Subcutaneous abdominal adipose tissue (tissue), 5 donors: ENCODE measurements around the gene SGIP1.

Source experiments
- H3K27ac ChIP-seq: one replicate; pipeline ENCODE4 v1.7.0; 2013; ENCODE audit warnings: low read depth, mild to moderate bottlenecking, inconsistent platforms, low read length, moderate library complexity
- H3K27me3 ChIP-seq, 5 donors: one replicate each; pipeline ENCODE4 v1.7.0; 2013; ENCODE audit warnings: low read length in 5 of 5, inconsistent platforms in 1 of 5; ENCODE audit not compliant: control insufficient read depth in 5 of 5, insufficient read depth in 4 of 5
- H3K36me3 ChIP-seq, 5 donors: one replicate each; pipeline ENCODE4 v1.7.0; 2013; ENCODE audit warnings: low read length in 5 of 5; ENCODE audit not compliant: control insufficient read depth in 5 of 5, insufficient read depth in 5 of 5
- H3K4me1 ChIP-seq, 5 donors: one replicate each; pipeline ENCODE4 v1.7.0; 2013; ENCODE audit warnings: low read length in 5 of 5, mild to moderate bottlenecking in 3 of 5, moderate library complexity in 1 of 5; ENCODE audit not compliant: control insufficient read depth in 5 of 5, insufficient read depth in 5 of 5
- H3K4me3 ChIP-seq, 5 donors: one replicate each; pipeline ENCODE4 v1.7.0; 2013; ENCODE audit warnings: low read length in 5 of 5, low read depth in 1 of 5
- H3K9ac ChIP-seq, 5 donors: one replicate each; pipeline ENCODE4 v1.7.0; 2013; ENCODE audit warnings: low read length in 5 of 5, mild to moderate bottlenecking in 4 of 5, moderate library complexity in 3 of 5
- H3K9me3 ChIP-seq, 5 donors: one replicate each; pipeline ENCODE4 v1.7.0; 2013; ENCODE audit warnings: low read length in 5 of 5; ENCODE audit not compliant: control insufficient read depth in 5 of 5
- donor health status: healthy.
- donor health status: healthy.
- donor health status: healthy.
- donor health status: healthy.
- donor health status: healthy.

Gene SGIP1

DNA sequence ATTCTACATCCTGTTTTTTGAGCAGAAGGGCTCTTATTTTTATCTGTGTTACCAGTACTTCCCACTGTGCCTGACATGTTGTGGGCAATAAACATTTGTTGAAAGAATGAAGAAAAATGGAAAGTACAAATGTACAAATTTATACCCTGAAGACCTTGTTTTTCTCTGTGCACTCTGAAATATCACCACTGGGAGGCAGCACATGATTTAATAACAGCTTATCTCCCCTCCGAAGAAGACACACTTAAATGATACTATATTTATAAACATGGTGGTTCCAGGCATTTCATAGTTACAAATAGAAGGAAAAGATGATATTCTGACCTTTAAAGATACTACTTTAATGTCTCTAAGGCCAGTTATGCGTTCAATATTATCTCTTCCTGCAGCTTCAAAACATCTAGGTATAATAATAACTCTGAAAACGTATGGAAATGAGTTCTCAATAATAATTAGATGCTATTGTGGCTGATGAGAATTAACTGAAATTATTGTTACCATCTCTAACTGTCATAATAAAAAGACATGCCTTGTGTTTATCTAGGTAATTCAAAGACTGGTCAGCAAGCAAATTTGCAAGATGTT is 231.1 kb downstream of the SGIP1 start:
- Histone ChIP-seq H3K9me3 (no peaks in the 10 kb centered on the region), H3K36me3 (no peaks in the 10 kb centered on the region), H3K4me3 (no peak overlapping the region), H3K9ac (no peak overlapping the region), H3K27ac (no peak overlapping the region), H3K27me3 (no peaks in the 10 kb centered on the region), H3K4me1 (no peaks in the 10 kb centered on the region)

DNA sequence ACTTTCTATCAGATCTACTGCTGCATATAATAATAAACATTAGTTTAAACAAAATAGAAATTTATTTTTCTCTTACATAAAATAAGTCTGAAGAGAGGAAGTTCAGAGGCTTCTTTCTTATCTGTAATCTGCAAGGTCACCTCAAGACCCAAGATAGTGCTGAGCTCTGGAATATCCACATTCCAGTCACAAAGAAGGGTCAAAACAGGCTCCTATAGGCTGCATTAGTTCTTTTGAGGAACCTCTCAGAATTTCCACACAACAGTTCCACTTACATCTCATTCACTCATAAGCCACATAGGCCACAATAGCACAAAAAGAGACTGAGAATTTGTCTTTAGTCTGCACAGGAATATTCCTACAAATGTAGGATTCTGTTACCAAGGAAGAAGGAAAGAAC is 233.7 kb downstream of the SGIP1 start:
- no peak overlapping the region for H3K4me3 ChIP-seq
- no peaks in the 10 kb centered on the region for H3K9me3 ChIP-seq
- H3K9ac ChIP-seq: no peak overlapping the region
- H3K27ac ChIP-seq: no peak overlapping the region
- no peaks in the 10 kb centered on the region for H3K27me3 ChIP-seq
- H3K4me1 ChIP-seq: no peaks in the 10 kb centered on the region
- H3K36me3 ChIP-seq: no peaks in the 10 kb centered on the region

DNA sequence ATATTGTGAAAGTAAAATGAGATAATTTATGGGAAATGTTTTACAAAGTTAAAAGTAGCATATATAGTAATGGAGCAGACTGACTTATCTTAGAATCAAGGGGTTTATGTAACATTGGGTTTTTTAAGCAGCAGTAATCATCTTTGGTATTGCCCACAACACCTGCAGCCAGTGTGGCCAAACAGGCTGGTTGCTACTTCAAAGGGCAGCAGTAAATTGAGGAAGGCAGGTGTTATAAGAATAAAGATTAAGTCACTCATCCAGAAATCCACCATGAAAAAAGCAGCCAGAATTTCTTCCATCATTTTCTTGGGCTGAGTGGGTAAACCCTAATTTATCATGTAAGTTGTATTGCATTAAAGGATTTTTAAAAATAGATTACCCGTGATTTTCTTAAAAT is 235.0 kb downstream of the SGIP1 start:
- no peak overlapping the region for H3K27ac ChIP-seq
- no peak overlapping the region for H3K4me3 ChIP-seq
- no peaks in the 10 kb centered on the region for H3K36me3 ChIP-seq
- H3K27me3 ChIP-seq: no peaks in the 10 kb centered on the region
- H3K4me1 ChIP-seq: no peaks in the 10 kb centered on the region
- H3K9ac ChIP-seq: no peak overlapping the region
- H3K9me3 ChIP-seq: no peaks in the 10 kb centered on the region

DNA sequence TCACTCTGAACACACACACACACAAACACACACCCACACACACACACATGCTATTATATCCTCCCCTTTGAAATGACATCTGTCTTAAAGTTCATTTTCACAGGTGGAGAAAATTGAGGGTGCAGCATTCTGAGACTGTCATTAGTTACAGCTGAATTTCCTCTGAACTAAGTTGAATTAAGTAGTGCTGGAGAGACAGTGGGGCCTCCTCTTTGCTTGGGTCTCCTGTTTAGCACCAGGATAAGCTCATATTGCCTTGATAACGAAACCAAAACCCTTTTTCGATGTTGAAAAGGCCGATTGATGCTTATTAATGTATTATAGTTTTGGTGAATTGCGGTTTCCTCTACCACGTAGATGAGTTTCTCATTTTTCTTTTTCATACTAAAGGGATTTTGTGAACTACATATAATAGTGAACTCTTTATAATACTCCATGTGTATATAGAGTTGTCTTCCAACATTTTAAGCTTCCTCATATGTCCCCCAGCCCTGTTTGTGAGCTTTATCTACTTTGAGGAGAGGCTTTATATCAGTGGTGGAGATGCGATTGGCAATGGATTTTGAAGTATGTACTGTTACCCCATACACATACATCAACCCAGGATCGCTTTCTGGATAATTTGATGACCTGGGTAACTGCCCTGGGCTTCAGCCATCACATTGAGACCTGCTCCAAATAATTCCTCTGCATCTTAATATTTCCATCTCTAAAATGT is 235.7 kb downstream of the SGIP1 start:
- H3K4me3 ChIP-seq: no peak overlapping the region
- no peak overlapping the region for H3K9ac ChIP-seq
- H3K4me1 ChIP-seq: no peaks in the 10 kb centered on the region
- no peaks in the 10 kb centered on the region for H3K36me3 ChIP-seq
- no peaks in the 10 kb centered on the region for H3K9me3 ChIP-seq
- no peaks in the 10 kb centered on the region for H3K27me3 ChIP-seq
- H3K27ac ChIP-seq: no peak overlapping the region

DNA sequence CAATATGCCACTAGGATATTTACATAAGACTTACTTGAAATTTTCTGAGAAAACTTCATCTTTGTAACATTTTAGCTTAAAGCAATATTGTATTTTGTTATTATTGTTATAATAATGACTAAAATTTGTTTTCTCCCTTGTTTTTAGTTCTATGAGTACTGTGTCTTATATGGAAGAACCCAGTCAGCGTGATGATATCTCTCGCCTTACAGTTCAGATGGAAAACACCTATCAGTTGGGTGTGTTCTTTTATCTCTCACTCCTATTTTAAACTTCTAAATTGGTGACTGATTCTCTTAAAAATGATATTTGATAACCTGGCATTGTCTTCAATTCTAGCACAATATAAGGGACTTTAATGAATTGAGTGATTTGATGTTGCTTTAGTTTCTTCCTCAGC is 236.3 kb downstream of the SGIP1 start:
- Histone ChIP-seq H3K4me1 (no peaks in the 10 kb centered on the region), H3K9me3 (no peaks in the 10 kb centered on the region), H3K4me3 (no peak overlapping the region), H3K9ac (no peak overlapping the region), H3K27me3 (no peaks in the 10 kb centered on the region), H3K27ac (no peak overlapping the region), H3K36me3 (no peaks in the 10 kb centered on the region)

DNA sequence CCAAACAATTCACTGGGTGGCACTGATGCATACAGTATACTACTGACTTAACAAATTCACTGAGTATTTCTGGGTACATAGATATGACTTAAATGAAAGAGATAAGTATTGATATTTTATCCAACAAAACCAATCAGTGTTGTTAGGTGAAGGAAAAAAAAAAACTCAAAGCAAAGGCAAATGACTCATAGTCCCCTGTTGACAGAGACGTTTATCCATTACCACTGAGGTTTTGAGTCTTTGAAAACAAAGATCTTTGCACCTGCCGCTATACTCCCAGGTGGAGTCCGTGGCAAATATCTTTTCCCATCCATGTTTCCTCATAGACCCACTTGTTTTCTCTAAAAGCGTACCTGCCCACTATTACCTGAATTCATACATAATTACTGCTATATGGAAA is 236.7 kb downstream of the SGIP1 start:
- Histone ChIP-seq H3K36me3 (no peaks in the 10 kb centered on the region), H3K27me3 (no peaks in the 10 kb centered on the region), H3K9ac (no peak overlapping the region), H3K4me3 (no peak overlapping the region), H3K27ac (no peak overlapping the region), H3K9me3 (no peaks in the 10 kb centered on the region), H3K4me1 (no peaks in the 10 kb centered on the region)

DNA sequence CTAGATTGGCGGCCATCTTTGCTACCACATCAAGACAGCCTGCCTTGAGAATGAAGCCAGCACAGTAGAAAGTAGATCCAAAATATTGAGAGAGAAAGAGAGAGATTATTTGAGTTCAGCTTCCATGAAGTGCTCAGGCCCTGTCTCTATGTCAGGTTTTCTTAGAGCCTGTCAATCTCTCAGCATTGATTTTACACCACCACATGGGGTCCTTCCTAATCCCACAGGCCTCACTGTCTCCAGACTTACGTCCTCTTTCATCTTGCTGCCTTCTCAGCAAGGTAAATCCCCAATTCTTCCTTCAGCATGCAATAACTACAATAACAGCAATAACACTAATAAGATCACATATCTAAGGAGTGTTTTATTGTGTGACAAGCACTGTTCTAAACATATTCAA is 239.3 kb downstream of the SGIP1 start:
- H3K36me3 ChIP-seq: no peaks in the 10 kb centered on the region
- H3K4me3 ChIP-seq: no peak overlapping the region
- H3K27ac ChIP-seq: no peak overlapping the region
- no peaks in the 10 kb centered on the region for H3K27me3 ChIP-seq
- H3K9me3 ChIP-seq: no peaks in the 10 kb centered on the region
- no peak overlapping the region for H3K9ac ChIP-seq
- no peaks in the 10 kb centered on the region for H3K4me1 ChIP-seq

DNA sequence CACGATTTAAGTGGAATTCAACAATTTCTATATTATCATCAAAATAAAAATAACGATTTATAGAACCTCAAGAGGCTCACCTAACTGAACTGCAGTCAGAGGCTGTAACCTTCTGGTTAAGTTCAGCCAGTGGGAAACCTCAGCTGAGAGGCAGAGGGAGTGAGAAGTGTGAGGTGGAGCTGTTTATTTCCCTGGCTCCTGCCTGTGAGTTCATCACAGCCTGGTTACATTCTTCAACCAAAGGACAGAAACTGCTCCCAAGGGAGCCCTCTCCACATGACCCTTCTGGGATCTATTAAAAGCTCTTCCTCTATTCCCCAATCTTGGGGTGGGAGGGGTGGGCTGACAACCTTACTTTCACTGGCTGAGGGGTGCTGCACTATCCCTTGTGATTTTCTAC is 240.5 kb downstream of the SGIP1 start:
- Histone ChIP-seq H3K27me3 (no peaks in the 10 kb centered on the region), H3K9me3 (no peaks in the 10 kb centered on the region), H3K4me3 (no peak overlapping the region), H3K27ac (no peak overlapping the region), H3K4me1 (no peaks in the 10 kb centered on the region), H3K36me3 (no peaks in the 10 kb centered on the region), H3K9ac (no peak overlapping the region)

DNA sequence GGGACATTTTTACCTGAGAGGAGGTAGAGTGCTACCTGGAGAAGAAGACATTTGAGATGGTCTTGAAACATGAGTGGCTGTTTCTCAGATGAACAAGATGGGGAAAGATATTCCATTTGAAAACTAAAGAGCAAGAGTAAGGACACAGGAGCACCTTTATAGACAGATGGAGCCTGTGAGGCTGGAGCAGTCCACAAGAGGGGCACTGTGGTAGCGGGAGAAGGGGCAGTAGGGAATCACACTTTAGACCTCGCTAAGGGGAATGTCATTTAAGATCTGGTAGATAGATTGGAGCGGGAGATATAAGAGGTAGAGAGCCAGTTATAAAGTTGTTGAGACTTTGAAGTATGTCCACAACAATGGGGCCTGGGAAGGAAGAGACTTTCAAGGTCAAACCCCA is 241.7 kb downstream of the SGIP1 start:
- Histone ChIP-seq H3K4me1 (no peaks in the 10 kb centered on the region), H3K9me3 (no peaks in the 10 kb centered on the region), H3K4me3 (no peak overlapping the region), H3K27me3 (no peaks in the 10 kb centered on the region), H3K27ac (no peak overlapping the region), H3K36me3 (no peaks in the 10 kb centered on the region), H3K9ac (no peak overlapping the region)

DNA sequence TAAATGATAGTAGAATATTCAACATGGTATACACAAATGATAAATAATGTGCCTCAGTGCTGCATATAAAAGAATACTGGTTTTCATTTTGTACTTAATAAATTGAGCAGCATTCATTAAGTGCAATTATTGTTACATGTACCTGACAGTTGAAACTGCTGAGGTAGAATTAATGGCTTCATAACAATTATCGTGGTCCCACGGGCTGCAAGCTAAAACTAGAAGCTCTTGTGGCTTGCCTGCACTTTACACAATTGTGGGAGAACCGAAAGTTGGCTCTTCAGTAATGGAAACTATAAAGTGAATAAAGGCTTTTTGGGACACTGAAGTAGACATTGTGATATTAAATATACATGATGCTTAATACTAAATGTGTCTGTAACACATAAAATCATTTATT is 243.9 kb downstream of the SGIP1 start:
- Histone ChIP-seq H3K9ac (no peak overlapping the region), H3K36me3 (no peaks in the 10 kb centered on the region), H3K27me3 (no peaks in the 10 kb centered on the region), H3K9me3 (no peaks in the 10 kb centered on the region), H3K27ac (no peak overlapping the region), H3K4me3 (no peak overlapping the region), H3K4me1 (no peaks in the 10 kb centered on the region)
